ENCODE data around the gene ANGPTL2.

DNA sequence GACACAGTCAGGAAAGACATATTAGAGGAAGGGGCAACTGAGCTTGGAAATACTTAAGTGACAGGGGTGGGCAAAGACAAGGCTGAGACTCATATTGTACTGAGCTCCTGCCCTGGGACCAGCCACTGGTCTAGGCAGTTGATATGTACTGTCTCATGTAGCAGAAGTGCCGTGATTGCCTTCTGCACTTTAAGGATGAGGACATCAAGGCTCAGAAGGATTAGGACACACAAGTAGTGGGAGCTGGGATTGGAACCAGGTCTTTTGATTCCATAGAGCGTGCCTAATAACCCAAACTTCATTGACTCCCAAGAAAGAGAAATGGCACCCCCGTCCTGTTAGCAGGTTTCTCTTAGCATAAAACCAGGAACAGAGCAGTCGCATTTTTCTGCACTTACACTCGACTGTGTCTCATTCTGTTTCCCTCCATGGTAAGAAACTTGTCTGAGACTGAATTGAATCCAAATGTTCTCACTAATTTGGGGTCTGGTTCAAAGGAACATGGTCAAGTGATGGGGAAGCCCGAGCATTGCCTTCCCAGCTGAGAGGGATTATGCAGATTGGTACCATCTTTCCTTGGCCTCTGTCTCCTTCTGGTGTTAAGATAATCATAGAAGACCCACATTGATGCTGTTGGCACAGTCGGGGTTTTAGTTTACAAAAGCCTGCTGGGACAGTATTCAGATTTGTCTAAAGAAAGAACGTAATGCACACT is 70.4 kb downstream of the ANGPTL2 start:
- TF ChIP-seq POLR2A (IDR thresholded peaks at IDR 0.05) (no peak), EP300 (IDR thresholded peaks at IDR 0.05) (no peak), POLR2AphosphoS5 (IDR thresholded peaks at IDR 0.05) (no peak)
- TF ChIP-seq, protein P1, sequence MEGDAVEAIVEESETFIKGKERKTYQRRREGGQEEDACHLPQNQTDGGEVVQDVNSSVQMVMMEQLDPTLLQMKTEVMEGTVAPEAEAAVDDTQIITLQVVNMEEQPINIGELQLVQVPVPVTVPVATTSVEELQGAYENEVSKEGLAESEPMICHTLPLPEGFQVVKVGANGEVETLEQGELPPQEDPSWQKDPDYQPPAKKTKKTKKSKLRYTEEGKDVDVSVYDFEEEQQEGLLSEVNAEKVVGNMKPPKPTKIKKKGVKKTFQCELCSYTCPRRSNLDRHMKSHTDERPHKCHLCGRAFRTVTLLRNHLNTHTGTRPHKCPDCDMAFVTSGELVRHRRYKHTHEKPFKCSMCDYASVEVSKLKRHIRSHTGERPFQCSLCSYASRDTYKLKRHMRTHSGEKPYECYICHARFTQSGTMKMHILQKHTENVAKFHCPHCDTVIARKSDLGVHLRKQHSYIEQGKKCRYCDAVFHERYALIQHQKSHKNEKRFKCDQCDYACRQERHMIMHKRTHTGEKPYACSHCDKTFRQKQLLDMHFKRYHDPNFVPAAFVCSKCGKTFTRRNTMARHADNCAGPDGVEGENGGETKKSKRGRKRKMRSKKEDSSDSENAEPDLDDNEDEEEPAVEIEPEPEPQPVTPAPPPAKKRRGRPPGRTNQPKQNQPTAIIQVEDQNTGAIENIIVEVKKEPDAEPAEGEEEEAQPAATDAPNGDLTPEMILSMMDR (IDR thresholded peaks at IDR 0.05): no peak
